GM13976 (cell line): ENCODE measurements around the gene GSTCD.

Experiments used
- DNase-seq: peaks from one replicate; pipeline ENCODE4 v3.0.0; 2012; ENCODE audit warnings: low spot score
- in situ Hi-C: fragments of 300-500 bp; cut with MboI; formaldehyde crosslinking; loops from one replicate; pipeline ENCODE4 v1.12.0; 2022; ENCODE audit warnings: low sequenced_read_pairs, mixed read lengths, inconsistent platforms; ENCODE audit not compliant: unreplicated experiment
- TF ChIP-seq, protein P1 (sequence below): IDR thresholded peaks from 2 replicates; pipeline ENCODE4 v1.5.1; 2012; ENCODE audit warnings: borderline replicate concordance, mild to moderate bottlenecking; ENCODE audit not compliant: insufficient read depth; ENCODE audit errors: extremely low read depth, missing control alignments, control extremely low read depth

Gene GSTCD

GRCh38 chr4:105835177-105835576 lies 126.6 kb downstream of the GSTCD start:
- in situ Hi-C loops, result no loop called here
- DNase-seq, result no peak
- TF ChIP-seq, protein P1, sequence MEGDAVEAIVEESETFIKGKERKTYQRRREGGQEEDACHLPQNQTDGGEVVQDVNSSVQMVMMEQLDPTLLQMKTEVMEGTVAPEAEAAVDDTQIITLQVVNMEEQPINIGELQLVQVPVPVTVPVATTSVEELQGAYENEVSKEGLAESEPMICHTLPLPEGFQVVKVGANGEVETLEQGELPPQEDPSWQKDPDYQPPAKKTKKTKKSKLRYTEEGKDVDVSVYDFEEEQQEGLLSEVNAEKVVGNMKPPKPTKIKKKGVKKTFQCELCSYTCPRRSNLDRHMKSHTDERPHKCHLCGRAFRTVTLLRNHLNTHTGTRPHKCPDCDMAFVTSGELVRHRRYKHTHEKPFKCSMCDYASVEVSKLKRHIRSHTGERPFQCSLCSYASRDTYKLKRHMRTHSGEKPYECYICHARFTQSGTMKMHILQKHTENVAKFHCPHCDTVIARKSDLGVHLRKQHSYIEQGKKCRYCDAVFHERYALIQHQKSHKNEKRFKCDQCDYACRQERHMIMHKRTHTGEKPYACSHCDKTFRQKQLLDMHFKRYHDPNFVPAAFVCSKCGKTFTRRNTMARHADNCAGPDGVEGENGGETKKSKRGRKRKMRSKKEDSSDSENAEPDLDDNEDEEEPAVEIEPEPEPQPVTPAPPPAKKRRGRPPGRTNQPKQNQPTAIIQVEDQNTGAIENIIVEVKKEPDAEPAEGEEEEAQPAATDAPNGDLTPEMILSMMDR, result no peak

DNA sequence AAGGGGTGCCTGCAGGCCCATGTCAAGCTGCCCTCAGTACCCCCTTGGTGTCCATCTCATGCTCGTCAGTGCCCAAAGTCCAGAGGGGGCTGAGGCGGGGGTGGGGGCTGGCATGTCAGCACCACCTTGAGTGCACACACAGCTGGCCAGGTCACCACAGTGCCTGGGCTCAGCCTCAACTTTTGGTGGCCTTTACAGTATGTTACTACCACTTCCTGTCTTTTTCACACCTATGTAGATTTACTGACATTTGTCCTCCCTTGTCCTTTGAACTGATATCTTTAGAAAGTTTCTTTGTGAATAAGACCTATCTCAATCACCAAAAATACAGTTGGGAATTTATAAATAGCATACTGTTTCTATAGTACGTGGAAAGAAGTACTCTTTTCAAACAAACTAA lies 128.0 kb downstream of the GSTCD start:
- DNase-seq, result no peak
- TF ChIP-seq, protein P1, result no peak
- in situ Hi-C loops, result no loop called here

GRCh38 chr4:105837037-105837436 lies 128.5 kb downstream of the GSTCD start:
- in situ Hi-C loops, result no loop called here
- DNase-seq, result no peak
- TF ChIP-seq, protein P1, result no peak

GRCh38 chr4:105838082-105838481 lies 129.5 kb downstream of the GSTCD start:
- in situ Hi-C loops, result no loop called here
- TF ChIP-seq, protein P1, result no peak
- DNase-seq, result no peak

GRCh38 chr4:105840426-105841174 lies 132.0 kb downstream of the GSTCD start:
- TF ChIP-seq, protein P1, result no peak
- in situ Hi-C loops, result no loop called here
- no peak for DNase-seq

GRCh38 chr4:105843941-105844340 lies 135.4 kb downstream of the GSTCD start:
- TF ChIP-seq, protein P1, result no peak
- in situ Hi-C loops, result no loop called here
- DNase-seq, result no peak
